Breast epithelium (tissue), 3 donors: ENCODE measurements around the gene PCBP3.

Experiments used
- CTCF ChIP-seq, 3 donors: fragments of 450-650 bp; IDR thresholded peaks; one replicate each; pipeline ENCODE4 v1.5.1; 2016 to 2017; ENCODE audit warnings: antibody characterized with exemption in 3 of 3, mild to moderate bottlenecking in 3 of 3, moderate library complexity in 3 of 3
- POLR2A ChIP-seq: fragments of 450-650 bp; IDR thresholded peaks from one replicate; pipeline ENCODE4 v1.6.1; 2016; ENCODE audit warnings: antibody characterized with exemption, mild to moderate bottlenecking, moderate library complexity

- no peak for TF ChIP-seq POLR2A
- no peak for TF ChIP-seq CTCF (IDR thresholded peaks at IDR 0.05)
Observed at GRCh38 chr21:45740088-45740440, 96.5 kb downstream of the PCBP3 start.
